ENCODE results near the gene MRPL23. TPM values are rescaled to one million over a fixed set of nuclear protein-coding genes. Genes with fewer than 3 reads are reported as not detected.

The MRPL23 gene
- total and polyA plus RNA-seq, 2 of the 8 experiments (the other 6 are each of a cell fraction or from before 2014, with no cell fraction given) = 86.4 to 244 TPM

GRCh38 chr11:1932681-1933080, 14.5 kb upstream of the MRPL23 start:
- no peak overlapping the region for H2BK15ac ChIP-seq (ENCODE audit: low read length)
- H3K79me1 ChIP-seq (ENCODE audit: low read depth, low read length) = no peaks in the 10 kb centered on the region
- no peak overlapping the region for H3K4ac ChIP-seq (replicated peaks; ENCODE audit: insufficient read length, low read depth, low read length)
- no peak overlapping the region for H2AFZ ChIP-seq (ENCODE audit: low read length)
- H4K8ac ChIP-seq (ENCODE audit: extremely low read depth, insufficient read depth, low read length) = no peak overlapping the region
- no peak overlapping the region for H2BK20ac ChIP-seq (ENCODE audit: low read length)
- FAIRE-seq (no peak), DNase-seq (ENCODE audit: low read depth in 1 of 2, low spot score in 2 of 2) (no peak)
- WGBS, 2 experiments (ENCODE audit: extremely low coverage in 1 of 2, insufficient coverage in 1 of 2, insufficient read length in 1 of 2, insufficient replicate concordance in 2 of 2, low coverage in 1 of 2, low lambda C conversion rate in 2 of 2, missing lambda C conversion rate in 1 of 2) = 84 to 100% methylated on average over 3 to 4 of the region's 4 CpGs
- H3K36me3 ChIP-seq (ENCODE audit: control insufficient read depth in 2 of 4, insufficient read depth in 4 of 4, low read length in 3 of 4) = no peaks in the 10 kb centered on the region
- H3K4me2 ChIP-seq (ENCODE audit: insufficient read depth in 1 of 2, low read depth in 2 of 2, low read length in 2 of 2) = no peak overlapping the region
- no peak overlapping the region for H2AK5ac ChIP-seq (ENCODE audit: low read depth, low read length)
- no peak overlapping the region for H3K18ac ChIP-seq (ENCODE audit: extremely low read depth, low read length)
- H3K23me2 ChIP-seq (ENCODE audit: low read depth, low read length) = peaks cover 4% of the 10 kb centered on the region; the same call in 1 of the 2 replicates
- H2BK5ac ChIP-seq (ENCODE audit: low read depth, low read length) = no peak overlapping the region
- no peak overlapping the region for H3K9ac ChIP-seq (replicated peaks in 1 of 4; ENCODE audit: extremely low read depth in 1 of 4, low read depth in 3 of 4, low read length in 3 of 4)
- CTCF ChIA-PET (ENCODE audit: partially characterized antibody) = interaction anchor here (0.6 to 2.7 kb wide), 6 partner anchors 16 to 347 kb away, joined by 3 to 8 read pairs (median 5); no protein-coding TSS in a partner anchor
- H4K5ac ChIP-seq (ENCODE audit: insufficient read length, low read depth, low read length) = no peak overlapping the region
- H3K27ac ChIP-seq (ENCODE audit: low read depth, low read length) = no peak overlapping the region
- no peak overlapping the region for H2BK120ac ChIP-seq (replicated peaks; ENCODE audit: low read depth, low read length)
- H3K4me3 ChIP-seq (ENCODE audit: extremely low read depth in 1 of 4, insufficient read depth in 2 of 4, low read depth in 3 of 4, low read length in 4 of 4) = no peak overlapping the region
- H2BK12ac ChIP-seq (ENCODE audit: low read depth, low read length) = no peak overlapping the region
- H3K9me3 ChIP-seq (ENCODE audit: insufficient read depth in 2 of 2, low read depth in 1 of 2, low read length in 1 of 2) = no peaks in the 10 kb centered on the region
- no peak overlapping the region for H4K91ac ChIP-seq (replicated peaks; ENCODE audit: insufficient read length, low read length)
- H3K79me2 ChIP-seq (ENCODE audit: control insufficient read depth in 1 of 2, insufficient read depth in 2 of 2, low read length in 2 of 2) = no peaks in the 10 kb centered on the region
- peak overlapping the region; percentile 53 for H3K56ac ChIP-seq (replicated peaks; ENCODE audit: insufficient read length, low read depth, low read length)
- POLR2A ChIA-PET (ENCODE audit: partially characterized antibody) = no interaction called here
- H3K27me3 ChIP-seq (replicated peaks in 1 of 4; ENCODE audit: control insufficient read depth in 3 of 4, extremely low read depth in 1 of 4, insufficient read depth in 3 of 4, low read length in 3 of 4) = no peaks in the 10 kb centered on the region
- no peaks in the 10 kb centered on the region for H4K20me1 ChIP-seq (replicated peaks in 1 of 2; ENCODE audit: control insufficient read depth in 1 of 2, insufficient read depth in 2 of 2, low read length in 2 of 2)
- H3K23ac ChIP-seq (ENCODE audit: insufficient read length) = no peak overlapping the region
- no peak overlapping the region for H3K14ac ChIP-seq (ENCODE audit: insufficient read length)
- H3K4me1 ChIP-seq (replicated peaks in 1 of 4; ENCODE audit: control insufficient read depth in 3 of 4, insufficient read depth in 4 of 4, low read length in 3 of 4) = no peaks in the 10 kb centered on the region; a peak in 1 of 7 replicates
- no peak for TF ChIP-seq SIX5 (IDR thresholded peaks at IDR 0.05; ENCODE audit: low read depth, low read length)
- TF ChIP-seq HDAC6 (IDR thresholded peaks at IDR 0.05; ENCODE audit: low read depth, low read length) = no peak

All from H1 (cell line).